Stimulated activated CD8-positive, alpha-beta memory T cell treated with anti-CD3 and anti-CD28 coated beads, Interleukin-15, amount 100 ng/mL, for 4 hours (primary cell): Measurements from ENCODE around the gene THAP8.

ENCODE experiments used
- DNase-seq, 2 donors: peaks; one replicate each; pipeline ENCODE4 v3.0.0-alpha.2; 2020; ENCODE audit warnings: low read depth in 2 of 2

THAP8 gene

DNA sequence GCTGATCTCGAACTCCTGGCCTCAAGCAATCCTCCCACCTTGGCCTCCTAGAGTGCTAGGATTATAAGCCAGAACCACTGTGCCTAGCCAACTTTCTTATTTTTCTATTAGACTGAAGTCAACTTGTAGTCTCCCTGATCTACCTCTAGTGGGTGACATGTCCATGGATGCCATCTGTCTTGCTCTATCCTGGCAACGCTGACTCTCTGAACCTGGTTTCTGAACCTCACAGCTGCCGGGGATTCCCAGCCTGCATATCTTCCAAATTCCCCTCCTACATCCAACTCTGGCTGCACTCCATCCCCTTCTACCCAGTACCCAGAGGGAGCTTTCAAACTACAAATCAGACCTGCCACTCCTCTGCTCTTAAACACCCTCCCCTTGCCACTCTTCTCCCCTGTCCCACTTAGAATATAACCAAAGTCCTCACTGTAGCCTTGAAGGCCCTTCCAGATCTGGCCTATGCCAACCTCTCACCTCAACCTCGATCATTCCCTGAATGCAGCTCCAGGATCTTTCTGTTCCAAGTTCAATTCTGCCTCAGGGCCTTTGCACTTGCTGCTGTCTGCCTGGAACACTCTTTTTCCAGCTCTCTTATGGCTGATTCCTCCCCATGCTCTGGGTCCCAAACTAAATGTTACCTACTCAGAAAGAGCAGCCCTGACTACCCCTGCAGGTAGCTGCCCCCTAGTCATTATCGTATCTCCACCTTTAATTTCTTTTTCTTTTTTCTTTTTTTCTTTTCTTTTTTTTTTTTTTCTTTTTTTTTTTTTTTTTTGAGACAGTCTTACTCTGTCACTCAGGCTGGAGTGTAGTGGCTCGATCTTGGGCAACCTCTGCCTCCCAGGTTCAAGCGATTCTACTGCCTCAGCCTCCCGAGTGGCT, 23.6 kb downstream of the THAP8 start:
- no peak for DNase-seq

GRCh38 chr19:36028313-36029041, 25.6 kb downstream of the THAP8 start:
- no peak for DNase-seq

DNA sequence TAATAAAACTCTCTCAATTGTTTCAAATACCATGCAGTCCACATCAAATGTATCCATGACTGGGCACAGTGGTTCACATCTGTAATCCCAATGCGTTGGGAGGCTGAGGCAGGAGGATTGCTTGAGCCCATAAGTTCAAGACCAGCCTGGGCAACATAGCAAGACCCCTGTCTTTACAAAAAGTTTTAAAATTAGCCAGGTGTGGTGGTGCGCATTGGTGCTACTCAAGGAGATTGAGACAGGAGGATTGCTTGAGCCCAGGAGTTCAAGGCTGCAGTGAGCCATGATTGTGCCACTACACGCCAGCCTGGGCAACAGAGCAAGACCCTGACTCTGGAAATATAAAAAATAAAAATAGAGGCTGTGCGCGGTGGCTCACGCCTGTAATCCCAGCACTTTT, 26.4 kb downstream of the THAP8 start:
- DNase-seq, result no peak

DNA sequence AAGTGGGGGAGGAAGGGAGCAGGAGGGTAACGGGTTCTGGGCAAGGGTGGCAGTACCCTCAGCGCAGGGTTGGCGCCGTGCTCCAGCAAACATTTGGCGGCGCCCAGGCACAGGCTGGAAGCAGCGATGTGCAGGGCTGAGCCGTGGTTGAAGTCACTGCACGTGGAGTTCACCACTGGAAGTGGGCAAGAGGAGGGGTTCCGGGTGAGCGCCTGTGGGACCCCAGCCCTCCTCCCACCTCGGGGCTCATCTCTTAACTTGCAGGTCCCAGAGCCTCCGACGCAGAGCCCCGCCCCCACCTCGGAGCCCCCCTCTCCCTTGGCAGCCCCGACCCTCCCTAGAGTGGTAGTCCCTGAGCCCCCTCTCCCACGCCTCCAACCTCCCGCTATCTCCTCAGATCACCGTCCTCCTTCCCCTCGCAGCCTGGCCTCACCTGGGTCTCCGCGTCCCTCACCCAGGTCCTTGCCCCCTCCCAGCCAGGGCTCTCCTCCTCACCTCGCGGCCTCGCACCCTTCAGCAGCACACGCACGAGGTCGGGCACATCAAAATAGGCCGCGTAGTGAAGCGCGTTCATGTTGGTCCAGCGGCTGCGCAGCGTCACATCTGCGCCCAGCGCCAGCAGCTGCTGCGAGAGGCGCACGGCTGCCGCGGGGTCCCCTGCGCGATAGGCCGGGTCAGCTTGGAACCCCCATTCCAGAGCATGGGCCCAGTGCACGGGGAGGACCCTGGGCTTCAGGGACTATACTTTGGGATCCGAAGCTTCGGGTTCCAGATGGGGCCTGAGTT, 27.8 kb downstream of the THAP8 start:
- no peak for DNase-seq

- DNase-seq, result no peak
Observed at GRCh38 chr19:36025541-36025940, 28.5 kb downstream of the THAP8 start.

DNA sequence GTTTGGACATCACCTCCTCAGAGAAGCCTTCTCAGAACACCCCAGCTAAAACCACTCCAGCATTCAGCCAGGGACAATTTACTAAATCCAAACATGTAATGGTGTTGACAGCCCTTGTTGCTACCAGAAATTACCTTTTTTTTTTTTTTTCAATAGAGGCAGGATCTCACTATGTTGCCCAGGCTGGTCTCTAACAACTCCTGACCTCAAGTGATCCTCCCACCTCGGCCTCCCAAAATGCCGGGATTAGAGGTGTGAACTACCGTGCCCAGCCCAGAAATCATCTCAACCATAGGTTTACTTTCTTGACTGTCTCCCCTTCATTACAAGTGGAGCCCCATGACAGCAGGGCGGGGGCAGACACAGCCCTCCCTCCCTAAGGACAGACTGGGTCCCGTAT, 30.7 kb downstream of the THAP8 start:
- DNase-seq, result no peak

DNA sequence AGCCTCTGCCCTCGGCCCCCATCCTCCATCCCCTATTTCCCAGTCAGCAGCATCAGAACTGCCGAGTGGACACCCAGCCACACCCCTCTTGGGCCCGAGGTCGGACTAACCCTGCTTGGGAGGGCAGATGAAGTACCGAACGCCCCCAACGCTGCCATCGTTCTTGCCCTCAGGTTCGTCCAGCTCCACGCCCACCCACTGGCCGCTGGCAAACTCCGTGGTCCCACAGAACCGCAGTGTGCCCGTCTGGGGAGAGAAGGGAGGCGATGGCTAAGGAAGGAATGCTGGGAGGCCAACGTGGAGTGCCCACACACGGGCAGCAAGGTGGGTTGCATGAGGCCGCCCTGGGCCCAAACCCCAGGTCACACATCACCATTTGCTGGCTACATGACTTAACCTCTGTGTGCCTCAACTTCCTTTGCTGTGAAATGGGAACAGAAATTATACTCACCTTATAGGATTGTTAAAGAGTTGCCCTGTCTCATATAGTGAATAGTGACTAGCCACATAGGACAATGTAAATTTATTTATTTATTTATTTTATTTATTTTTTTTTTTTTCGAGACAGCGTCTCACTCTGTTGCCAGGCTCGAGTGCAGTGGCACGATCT, 34.9 kb downstream of the THAP8 start:
- no peak for DNase-seq

DNA sequence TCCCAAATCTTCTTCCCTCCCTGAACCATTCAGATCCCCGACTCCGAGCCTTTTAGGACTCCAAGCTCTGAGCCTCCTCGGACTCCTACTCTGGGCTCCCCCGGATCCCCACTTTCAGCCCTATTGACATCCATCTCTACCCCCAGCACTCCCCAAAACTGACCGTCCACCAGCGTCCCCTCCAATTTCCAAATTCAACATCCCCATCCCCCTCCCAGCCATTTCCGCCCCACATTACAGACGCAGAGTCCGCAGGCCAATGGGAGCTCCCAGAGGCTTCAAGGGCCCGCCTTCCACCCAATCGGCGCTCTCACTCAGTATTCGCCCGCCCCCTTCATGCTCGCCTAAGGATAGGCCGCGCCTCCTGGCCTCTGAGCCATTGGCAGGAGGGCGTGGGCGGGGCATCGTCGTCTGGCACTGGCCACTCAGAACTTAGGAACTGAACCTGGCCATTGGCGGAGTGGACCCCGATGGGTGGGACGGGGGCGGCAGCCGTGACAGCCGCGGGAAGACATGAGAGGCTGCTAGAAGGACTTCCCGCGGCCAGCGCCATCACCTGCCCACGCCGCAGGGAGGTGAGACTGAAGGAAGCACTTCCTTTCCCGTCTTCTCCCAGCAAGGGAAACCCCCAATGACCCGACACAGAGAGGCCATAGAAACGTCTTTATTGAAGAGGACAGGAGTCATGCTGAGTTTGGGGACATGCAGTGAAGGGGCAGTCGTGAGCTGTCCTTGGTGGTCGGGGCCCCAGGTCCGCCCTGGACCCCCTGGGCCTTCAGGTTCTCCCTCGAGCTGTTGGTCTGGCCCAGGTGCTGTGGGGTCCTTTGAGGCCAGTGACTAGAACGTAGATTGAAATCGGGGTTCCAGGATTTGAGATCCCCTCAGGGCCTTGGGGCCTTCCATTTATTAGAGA, 39.8 kb downstream of the THAP8 start, which contains the start of gene ALKBH6:
ALKBH6 (minus strand) TSS at position 202 of the 913 bp plus-strand sequence. CDS start 816 bp downstream, outside the sequence.
- peak; percentile 97 to 98 for DNase-seq

- DNase-seq, result no peak
Observed at GRCh38 chr19:36013280-36014011, 40.6 kb downstream of the THAP8 start.

GRCh38 chr19:36010402-36010801, 43.7 kb downstream of the THAP8 start:
- DNase-seq, result no peak

- DNase-seq, result no peak
Observed at GRCh38 chr19:36009633-36010379, 44.3 kb downstream of the THAP8 start.

- no peak for DNase-seq
Observed at GRCh38 chr19:36009220-36009619, 44.9 kb downstream of the THAP8 start.

DNA sequence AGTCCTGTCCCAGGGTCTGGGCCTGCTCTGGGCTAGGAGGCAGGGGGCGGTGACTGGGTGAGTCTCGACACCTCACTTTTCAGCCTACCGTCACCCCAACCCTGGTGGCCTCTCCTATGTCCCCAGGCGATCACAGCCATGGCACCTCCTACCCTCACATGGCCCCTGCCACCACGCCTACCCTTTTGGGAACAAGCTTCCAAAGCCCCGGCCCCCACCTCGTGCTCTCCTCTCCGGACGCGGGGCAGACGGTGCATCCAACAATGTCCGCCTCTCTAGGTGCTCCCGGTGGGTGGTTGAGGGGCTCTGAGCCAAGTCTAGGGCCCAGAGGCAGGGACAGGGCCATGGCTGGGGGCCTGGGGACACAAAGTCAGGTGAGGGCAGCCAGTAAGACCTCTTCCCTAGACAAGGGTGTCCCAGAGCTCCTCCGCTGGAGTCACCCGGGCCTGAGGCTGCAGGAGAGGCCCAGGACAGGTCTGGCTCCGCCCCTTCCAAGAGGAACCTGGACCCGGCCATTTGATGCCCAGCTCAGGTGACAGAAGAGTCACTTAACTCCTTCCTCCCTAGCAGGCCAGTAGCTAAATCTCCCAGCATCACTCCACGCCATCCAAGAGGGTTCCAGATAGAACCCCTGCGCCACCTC, 45.6 kb downstream of the THAP8 start, which contains the start of gene SYNE4:
SYNE4 (minus strand) TSS at position 478 of the 643 bp plus-strand sequence; CDS start at position 346, 132 bp downstream.
- no peak for DNase-seq

- DNase-seq, result no peak
Observed at GRCh38 chr19:36006955-36007354, 47.1 kb downstream of the THAP8 start.

DNA sequence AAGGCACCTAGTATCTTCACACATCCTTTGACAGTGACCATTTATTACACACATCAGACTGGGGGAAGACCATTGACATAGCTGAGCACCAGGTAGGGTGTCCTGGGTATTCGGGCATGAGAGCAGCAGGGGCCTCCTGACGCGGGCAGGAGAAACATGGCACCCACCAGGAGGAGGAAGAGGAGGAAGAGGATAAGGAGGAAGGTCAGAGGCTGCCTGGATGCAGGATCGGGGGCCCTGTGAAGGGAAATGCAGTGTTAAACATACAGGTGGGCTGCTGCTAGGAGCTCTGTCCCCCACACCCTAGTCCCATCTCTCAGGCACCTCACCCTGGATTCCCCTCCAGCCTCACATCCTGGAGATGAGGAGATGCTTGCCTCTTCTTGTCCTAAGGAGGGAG, 50.8 kb downstream of the THAP8 start:
- DNase-seq, result no peak

DNA sequence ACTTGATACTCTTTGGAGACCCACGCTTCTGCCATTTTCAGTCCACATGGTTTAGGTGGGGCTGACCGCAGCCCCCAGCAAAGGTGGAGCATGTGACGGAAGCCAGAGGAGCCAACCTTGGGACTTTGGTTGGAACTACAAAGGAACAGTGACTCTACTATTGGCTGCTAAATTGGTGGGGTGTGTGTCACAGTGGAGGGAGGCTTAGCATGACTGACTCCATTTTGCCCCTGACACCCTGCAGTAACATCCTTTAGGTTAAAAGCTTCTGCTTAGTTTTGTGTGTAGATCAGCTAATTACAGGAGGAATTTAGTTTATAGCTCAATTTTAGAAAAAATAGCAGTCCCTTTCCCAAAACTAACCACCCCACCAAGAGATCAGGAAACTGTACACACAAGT, 52.5 kb downstream of the THAP8 start:
- no peak for DNase-seq

- no peak for DNase-seq
Observed at GRCh38 chr19:35996777-35997176, 57.3 kb downstream of the THAP8 start.
